NAMALWA (cell line): ENCODE measurements around the gene L1CAM.
A peak's percentile ranks its signal among the peaks of the same experiment; 100 is the strongest.

ENCODE experiments used
- DNase-seq: peaks from one replicate; pipeline ENCODE4 v3.0.0-alpha.2; 2015; ENCODE audit warnings: low spot score

The L1CAM gene

GRCh38 chrX:153878345-153878744, 7.6 kb downstream of the L1CAM start:
- DNase-seq = no peak

- DNase-seq = no peak
These were observed 8.3 kb downstream of the L1CAM start for GRCh38 chrX:153877571-153878261.

GRCh38 chrX:153876112-153876491, 9.9 kb downstream of the L1CAM start:
- DNase-seq = no peak

GRCh38 chrX:153875391-153876111, 10.4 kb downstream of the L1CAM start:
- peak; percentile 38 for DNase-seq

GRCh38 chrX:153874366-153875125, 11.4 kb downstream of the L1CAM start:
- no peak for DNase-seq

GRCh38 chrX:153874085-153874365, 11.9 kb downstream of the L1CAM start:
- DNase-seq = no peak

- no peak for DNase-seq
These were observed 12.5 kb downstream of the L1CAM start for GRCh38 chrX:153873282-153874084.

- DNase-seq = no peak
These were observed 13.8 kb downstream of the L1CAM start for GRCh38 chrX:153871946-153872878.

GRCh38 chrX:153871451-153871850, 14.5 kb downstream of the L1CAM start:
- DNase-seq = no peak

GRCh38 chrX:153870791-153871360, 15.1 kb downstream of the L1CAM start:
- no peak for DNase-seq

GRCh38 chrX:153870288-153870690, 15.7 kb downstream of the L1CAM start:
- DNase-seq = no peak

GRCh38 chrX:153869473-153870287, 16.3 kb downstream of the L1CAM start:
- no peak for DNase-seq

- DNase-seq = no peak
These were observed 17.1 kb downstream of the L1CAM start for GRCh38 chrX:153868576-153869472.

- DNase-seq = no peak
These were observed 18.3 kb downstream of the L1CAM start for GRCh38 chrX:153867671-153868070.

- no peak for DNase-seq
These were observed 18.8 kb downstream of the L1CAM start for GRCh38 chrX:153867139-153867538.

GRCh38 chrX:153866302-153867019, 19.5 kb downstream of the L1CAM start:
- DNase-seq = no peak

GRCh38 chrX:153865685-153866084, 20.3 kb downstream of the L1CAM start:
- no peak for DNase-seq

- no peak for DNase-seq
These were observed 20.7 kb downstream of the L1CAM start for GRCh38 chrX:153865321-153865580.
